Stimulated activated CD4-positive, alpha-beta T cell treated with anti-CD3 and anti-CD28 coated beads, Interleukin-1b, Interleukin-23, amount 100 ng/mL, for 24 hours (primary cell): ENCODE results near the gene HORMAD2.

Source experiments
- DNase-seq, 4 experiments: peaks; one replicate each; pipeline ENCODE4 v3.0.0-alpha.2; 2020; ENCODE audit warnings: low read depth in 4 of 4, low spot score in 1 of 4

Gene HORMAD2

GRCh38 chr22:30159561-30160353 lies 79.5 kb downstream of the HORMAD2 start:
- no peak for DNase-seq

DNA sequence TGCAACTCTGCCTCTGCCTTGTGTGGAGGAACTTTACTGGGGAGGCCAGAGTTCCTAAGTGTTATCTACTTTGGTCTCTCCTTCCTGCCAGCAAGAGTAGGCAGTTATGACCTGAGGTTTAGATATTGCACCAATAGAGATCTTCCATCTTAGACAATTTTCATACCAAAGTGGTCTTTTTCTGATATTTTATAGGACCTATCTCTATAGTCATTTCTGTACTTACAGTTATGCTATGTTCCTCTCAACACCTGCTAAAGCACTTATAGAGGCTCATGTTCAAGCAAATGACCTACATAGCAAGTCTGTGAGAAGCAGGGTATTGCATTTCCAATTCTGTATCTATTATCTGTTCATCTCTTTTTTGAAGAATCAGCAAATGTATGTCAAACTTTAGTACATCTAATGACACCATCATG lies 80.8 kb downstream of the HORMAD2 start:
- DNase-seq, result no peak

DNA sequence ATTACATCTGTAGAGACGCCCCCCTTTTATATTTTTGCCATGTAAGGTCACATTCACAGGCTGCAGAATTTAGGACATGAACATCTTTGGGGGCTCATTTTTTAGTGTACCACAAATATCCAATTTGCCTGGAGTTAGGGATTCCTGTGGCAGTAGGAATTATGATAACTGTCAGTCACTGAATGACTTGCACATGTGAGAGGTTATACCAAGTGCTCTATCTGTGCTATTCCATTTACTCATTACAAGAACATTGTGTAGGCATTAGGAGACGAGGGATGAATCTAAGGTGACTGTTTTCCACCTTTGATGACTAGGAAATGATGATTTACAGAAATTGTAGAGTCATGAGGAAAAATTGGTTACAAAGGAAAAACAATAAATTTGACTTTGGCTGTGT lies 87.0 kb downstream of the HORMAD2 start:
- DNase-seq, result no peak

- DNase-seq, result no peak
Measured at GRCh38 chr22:30167734-30168133, 87.5 kb downstream of the HORMAD2 start.

- no peak for DNase-seq
Measured at GRCh38 chr22:30169002-30169401, 88.7 kb downstream of the HORMAD2 start.

GRCh38 chr22:30170129-30170528 lies 89.9 kb downstream of the HORMAD2 start:
- DNase-seq, result no peak

DNA sequence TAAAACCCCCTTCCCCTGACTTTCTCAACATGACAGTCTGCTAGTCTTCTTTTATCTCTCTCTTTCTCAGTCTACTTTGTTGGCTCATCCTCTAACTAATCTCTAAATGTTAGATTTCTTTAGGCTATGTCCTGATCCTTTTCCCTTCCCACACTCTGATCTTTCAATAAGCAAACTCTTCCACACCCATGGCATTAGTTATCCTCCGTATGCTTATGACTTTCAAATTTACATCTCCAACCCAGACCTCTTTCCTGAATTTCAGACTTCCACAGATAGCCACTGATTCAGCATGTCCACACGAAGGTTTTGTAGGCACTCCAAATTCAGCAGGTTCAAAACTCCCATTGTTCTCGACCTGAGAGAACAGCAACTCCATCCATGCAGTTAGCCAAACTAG lies 90.7 kb downstream of the HORMAD2 start:
- no peak for DNase-seq

DNA sequence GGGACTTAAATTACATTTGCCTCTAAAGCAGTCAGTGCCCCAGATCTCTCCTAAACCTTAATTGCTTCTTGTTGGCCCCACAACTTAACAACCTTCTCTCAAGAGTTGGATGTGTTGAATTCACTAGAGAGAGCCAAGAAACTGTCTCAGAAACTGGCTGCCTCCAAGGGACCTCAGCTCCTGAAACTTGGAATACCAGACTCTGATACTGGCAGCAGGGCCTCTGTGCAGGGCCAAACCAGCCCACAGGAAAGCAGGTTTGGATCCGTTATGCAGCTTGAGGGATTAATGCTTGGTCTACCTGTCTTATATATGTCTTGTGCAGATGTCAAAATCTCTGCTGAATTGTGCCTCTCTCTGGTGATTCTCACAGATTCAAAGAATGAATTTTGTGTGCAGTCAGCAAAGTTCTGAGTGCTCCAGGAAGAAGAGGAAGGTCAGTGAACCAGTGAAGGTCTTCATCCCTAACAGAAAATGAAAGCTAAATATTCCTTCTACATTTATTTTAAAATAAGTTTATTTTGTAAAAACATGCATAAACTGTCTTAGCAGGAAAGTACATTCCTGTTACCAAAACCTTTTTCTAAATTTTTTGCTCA lies 95.5 kb downstream of the HORMAD2 start:
- no peak for DNase-seq

DNA sequence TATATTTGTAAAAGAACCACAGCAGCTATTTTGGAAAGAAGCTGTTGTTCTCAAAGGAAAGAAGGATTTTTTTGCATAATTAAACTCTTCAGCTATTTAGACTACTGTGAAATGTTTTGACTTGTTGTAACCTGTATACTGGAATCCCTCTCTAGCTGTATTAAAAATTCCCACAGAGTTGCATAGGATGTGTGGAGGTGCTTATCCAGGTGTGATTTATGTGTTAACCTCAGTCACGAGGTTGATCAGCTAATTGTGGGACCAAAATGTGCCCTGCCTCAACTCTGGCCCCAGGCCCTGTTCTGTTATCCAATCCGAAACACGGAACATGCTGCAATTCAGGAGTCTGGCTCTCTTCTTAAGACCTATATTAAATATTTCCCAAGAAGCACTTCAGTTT lies 96.2 kb downstream of the HORMAD2 start:
- DNase-seq, result no peak

GRCh38 chr22:30178181-30179126 lies 98.2 kb downstream of the HORMAD2 start:
- peak in 3 of 4 experiments; percentile 16 to 58 (median 32) for DNase-seq

- DNase-seq, result no peak
Measured at GRCh38 chr22:30180616-30181015, 100.4 kb downstream of the HORMAD2 start.

DNA sequence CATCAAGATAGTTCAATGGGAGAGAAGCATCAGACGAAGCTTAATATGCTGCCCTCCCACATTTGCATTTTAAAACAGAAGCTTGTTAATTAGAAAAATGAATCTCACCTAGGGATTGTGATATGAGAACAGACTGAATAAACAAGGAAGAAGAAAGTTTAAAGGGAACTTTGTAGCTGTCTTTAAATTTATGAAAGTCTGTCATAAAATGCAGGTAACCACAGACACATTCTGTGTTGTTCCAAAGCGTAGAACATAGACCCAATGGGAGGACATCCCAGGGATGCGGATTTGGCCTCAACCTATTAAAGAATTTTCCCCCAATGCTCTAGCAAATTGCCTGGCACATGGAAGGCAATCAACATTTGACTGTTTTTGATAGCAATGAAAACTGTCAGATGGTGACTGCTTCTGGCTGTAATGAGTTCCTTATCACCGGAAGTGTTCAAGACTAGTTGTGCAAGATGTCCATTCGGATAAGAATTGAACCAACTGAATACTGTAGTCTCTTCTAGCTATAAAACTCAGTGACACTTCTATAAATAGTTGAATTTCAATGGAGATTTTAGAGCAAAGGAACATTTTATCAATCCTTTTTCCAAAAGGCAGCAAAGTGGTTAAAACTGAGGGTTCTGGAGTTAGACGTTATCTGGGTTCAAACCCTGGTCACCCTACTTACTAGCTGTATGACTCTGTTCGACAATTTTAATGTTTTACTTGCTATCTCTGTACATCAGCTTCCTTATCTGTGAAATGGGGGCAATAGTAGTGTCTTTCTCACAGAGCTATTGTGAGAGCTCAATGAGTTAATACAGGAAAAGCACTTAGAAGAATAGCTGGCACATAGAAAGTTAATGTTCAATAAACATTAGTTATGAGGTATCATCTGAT lies 101.4 kb downstream of the HORMAD2 start:
- DNase-seq, result no peak

DNA sequence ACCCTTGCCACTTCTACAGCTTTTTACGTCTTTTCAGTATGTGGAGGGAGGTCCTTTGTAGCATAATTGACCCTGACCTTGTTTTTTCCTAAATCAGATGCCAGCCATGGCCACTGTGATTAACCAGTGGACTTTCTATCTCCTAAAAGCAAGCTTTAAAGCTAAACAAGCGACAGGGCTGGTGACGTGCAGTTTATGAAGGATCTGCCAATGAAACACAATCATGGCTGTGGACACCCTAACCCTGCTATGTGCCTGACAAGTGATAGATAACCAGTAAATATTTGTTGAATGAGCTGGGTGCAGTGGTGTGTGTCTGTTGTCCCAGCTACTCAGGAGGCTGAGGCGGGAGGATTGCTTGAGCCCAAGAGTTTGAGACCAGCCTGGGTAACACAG lies 102.1 kb downstream of the HORMAD2 start:
- DNase-seq, result no peak

DNA sequence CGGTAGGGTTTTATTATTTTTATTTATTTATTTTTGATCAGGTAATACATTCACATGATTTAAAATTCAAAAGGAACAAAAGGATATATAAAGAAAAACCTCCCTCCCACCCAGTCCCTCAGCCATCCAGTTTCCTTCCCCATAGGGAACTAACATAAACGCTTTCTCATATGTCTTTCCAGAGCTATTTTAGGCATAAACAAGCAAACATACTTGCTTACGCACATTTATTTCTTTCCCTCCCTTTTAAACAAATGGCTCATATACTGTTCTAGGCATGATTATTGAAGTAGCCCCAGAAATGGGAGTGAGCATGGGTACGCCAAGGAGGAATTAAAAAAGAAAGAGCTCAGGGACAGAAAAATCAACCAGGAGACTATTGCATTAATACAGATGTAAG lies 102.6 kb downstream of the HORMAD2 start:
- no peak for DNase-seq

GRCh38 chr22:30183271-30183670 lies 103.0 kb downstream of the HORMAD2 start:
- no peak for DNase-seq

- DNase-seq, result no peak
Measured at GRCh38 chr22:30183861-30184278, 103.6 kb downstream of the HORMAD2 start.

GRCh38 chr22:30185129-30185528 lies 104.9 kb downstream of the HORMAD2 start:
- no peak for DNase-seq

- no peak for DNase-seq
Measured at GRCh38 chr22:30185549-30185948, 105.3 kb downstream of the HORMAD2 start.

DNA sequence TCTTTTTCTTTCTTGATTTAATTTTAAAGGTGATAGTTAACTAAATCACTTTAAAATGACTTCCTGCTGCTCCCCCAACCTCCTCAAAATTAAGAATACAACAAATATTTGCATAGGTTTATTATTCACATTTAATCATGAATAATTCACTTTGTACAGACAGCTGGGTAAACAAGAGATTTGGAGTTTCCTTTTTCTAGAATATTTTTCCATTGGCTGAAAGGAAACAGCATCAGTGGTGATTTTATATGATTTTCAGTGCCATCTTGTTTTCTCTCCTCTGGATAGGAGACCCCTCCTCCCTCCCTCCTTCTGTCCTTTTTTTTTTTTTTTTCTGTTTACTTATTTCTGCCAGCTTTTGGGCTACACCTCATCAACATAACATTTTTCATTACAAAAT lies 105.8 kb downstream of the HORMAD2 start:
- no peak for DNase-seq

GRCh38 chr22:30186510-30186909 lies 106.2 kb downstream of the HORMAD2 start:
- DNase-seq, result no peak

GRCh38 chr22:30187094-30187493 lies 106.8 kb downstream of the HORMAD2 start:
- DNase-seq, result no peak
